ENCODE measurements around the gene GGCX. TPM values are rescaled to one million over a fixed set of nuclear protein-coding genes. Genes with fewer than 3 reads are reported as not detected.

Gene GGCX
- total and polyA plus RNA-seq, 2 of the 13 experiments (the other 11 are each of a cell fraction or from before 2014, with no cell fraction given): 72.5 to 103 TPM

DNA sequence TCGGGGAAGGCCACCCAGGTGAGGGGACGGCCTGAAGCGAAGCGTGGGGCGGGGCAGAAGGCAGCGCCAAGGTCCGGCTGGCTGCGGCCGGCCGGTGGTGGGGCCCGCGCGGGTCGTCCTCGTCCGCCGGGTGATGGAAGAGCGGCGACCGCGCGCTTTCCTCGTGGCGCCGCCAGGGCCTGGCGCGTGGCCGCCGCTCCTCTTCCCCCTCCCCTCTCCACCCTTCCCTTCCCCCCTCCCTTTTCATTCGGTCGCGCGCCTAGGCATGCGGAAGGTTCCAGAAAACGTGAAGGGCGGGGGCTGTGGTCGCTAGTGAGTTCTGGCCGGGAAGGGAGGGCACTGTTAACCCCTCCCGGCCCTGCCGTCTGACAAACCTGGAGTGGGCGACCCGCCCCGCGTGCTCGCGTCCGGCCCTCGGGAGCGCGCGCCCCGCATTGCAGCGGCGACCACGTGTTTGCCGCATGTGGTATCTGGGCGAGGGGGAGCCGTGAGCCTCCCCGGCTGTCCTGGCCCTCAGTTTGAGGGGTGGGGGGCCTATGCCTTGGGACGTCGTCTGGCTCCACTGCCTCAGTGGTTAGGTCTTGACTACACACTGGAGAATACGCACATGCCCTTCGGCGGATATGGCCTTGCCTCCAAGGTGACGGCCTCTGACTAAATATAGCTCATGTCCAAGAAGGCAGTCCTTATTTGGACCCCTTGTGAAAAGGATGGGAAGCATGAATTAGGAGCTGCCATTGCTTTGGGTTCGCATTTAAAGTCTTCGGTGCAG lies 21.7 kb downstream of the GGCX start (continued):
- TF ChIP-seq, protein P1, sequence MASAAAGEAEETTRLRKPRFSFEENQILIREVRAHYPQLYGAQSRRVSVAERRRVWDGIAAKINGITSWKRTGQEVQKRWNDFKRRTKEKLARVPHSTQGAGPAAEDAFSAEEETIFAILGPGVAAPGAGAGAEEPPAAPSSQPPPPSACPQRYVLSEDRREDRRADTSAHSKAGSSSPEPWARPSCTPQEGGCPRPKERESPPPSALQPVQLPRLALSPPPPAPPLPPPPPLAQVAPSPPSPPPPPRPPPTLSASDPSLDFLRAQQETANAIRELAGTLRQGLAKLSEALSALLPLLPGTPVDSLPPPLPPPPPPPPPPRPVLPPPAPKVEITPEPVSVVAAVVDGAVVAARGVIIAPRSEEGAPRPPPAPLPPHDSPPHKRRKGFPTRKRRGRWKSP (CRISPR knock-in tag; IDR thresholded peaks at IDR 0.05): no peak; the same call in 1 of the 2 replicates
- TF ChIP-seq, protein P2, sequence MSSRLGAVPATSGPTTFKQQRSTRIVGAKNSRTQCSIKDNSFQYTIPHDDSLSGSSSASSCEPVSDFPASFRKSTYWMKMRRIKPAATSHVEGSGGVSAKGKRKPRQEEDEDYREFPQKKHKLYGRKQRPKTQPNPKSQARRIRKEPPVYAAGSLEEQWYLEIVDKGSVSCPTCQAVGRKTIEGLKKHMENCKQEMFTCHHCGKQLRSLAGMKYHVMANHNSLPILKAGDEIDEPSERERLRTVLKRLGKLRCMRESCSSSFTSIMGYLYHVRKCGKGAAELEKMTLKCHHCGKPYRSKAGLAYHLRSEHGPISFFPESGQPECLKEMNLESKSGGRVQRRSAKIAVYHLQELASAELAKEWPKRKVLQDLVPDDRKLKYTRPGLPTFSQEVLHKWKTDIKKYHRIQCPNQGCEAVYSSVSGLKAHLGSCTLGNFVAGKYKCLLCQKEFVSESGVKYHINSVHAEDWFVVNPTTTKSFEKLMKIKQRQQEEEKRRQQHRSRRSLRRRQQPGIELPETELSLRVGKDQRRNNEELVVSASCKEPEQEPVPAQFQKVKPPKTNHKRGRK (CRISPR knock-in tag; IDR thresholded peaks at IDR 0.05): no peak
- peak; percentile 51 for TF ChIP-seq ETV5 (CRISPR knock-in tag; IDR thresholded peaks at IDR 0.05; ENCODE audit: borderline replicate concordance)
- TF ChIP-seq PHF20 (CRISPR knock-in tag; IDR thresholded peaks at IDR 0.05): peak; percentile 34; the same call in 1 of the 2 replicates
- TF ChIP-seq TARDBP (CRISPR knock-in tag; IDR thresholded peaks at IDR 0.05): no peak; the same call in 1 of the 2 replicates
- no peak for TF ChIP-seq ZFAT (CRISPR knock-in tag; conservative IDR thresholded peaks at IDR 0.05)
- no peak for TF ChIP-seq ZNF775 (CRISPR knock-in tag; IDR thresholded peaks at IDR 0.05; ENCODE audit: borderline replicate concordance)
- peak; percentile 53; the same call in 1 of the 2 replicates for TF ChIP-seq NCOA1 (CRISPR knock-in tag; IDR thresholded peaks at IDR 0.05)
- TF ChIP-seq, protein P3, sequence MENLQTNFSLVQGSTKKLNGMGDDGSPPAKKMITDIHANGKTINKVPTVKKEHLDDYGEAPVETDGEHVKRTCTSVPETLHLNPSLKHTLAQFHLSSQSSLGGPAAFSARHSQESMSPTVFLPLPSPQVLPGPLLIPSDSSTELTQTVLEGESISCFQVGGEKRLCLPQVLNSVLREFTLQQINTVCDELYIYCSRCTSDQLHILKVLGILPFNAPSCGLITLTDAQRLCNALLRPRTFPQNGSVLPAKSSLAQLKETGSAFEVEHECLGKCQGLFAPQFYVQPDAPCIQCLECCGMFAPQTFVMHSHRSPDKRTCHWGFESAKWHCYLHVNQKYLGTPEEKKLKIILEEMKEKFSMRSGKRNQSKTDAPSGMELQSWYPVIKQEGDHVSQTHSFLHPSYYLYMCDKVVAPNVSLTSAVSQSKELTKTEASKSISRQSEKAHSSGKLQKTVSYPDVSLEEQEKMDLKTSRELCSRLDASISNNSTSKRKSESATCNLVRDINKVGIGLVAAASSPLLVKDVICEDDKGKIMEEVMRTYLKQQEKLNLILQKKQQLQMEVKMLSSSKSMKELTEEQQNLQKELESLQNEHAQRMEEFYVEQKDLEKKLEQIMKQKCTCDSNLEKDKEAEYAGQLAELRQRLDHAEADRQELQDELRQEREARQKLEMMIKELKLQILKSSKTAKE (CRISPR knock-in tag; IDR thresholded peaks at IDR 0.05; ENCODE audit: borderline replicate concordance): no peak; the same call in 1 of the 2 replicates
- TF ChIP-seq KLF13 (CRISPR knock-in tag; IDR thresholded peaks at IDR 0.05): no peak
- TF ChIP-seq, protein P4, sequence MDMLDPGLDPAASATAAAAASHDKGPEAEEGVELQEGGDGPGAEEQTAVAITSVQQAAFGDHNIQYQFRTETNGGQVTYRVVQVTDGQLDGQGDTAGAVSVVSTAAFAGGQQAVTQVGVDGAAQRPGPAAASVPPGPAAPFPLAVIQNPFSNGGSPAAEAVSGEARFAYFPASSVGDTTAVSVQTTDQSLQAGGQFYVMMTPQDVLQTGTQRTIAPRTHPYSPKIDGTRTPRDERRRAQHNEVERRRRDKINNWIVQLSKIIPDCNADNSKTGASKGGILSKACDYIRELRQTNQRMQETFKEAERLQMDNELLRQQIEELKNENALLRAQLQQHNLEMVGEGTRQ (IDR thresholded peaks at IDR 0.05; ENCODE audit: low read depth, low read length): no peak
- TF ChIP-seq, protein P4 (CRISPR knock-in tag; IDR thresholded peaks at IDR 0.05; ENCODE audit: borderline replicate concordance): peak; percentile 71
- peak; percentile 97 for TF ChIP-seq ZNF251 (CRISPR knock-in tag; IDR thresholded peaks at IDR 0.05)
- no peak for TF ChIP-seq MAF1 (CRISPR knock-in tag; IDR thresholded peaks at IDR 0.05; ENCODE audit: borderline replicate concordance)
- no peak; the same call in 1 of the 2 replicates for TF ChIP-seq ARHGAP35 (CRISPR knock-in tag; IDR thresholded peaks at IDR 0.05; ENCODE audit: borderline replicate concordance)
- TF ChIP-seq ZNF766 (CRISPR knock-in tag; IDR thresholded peaks at IDR 0.05; ENCODE audit: borderline replicate concordance): no peak; the same call in 1 of the 2 replicates
- peak; percentile 80; the same call in 1 of the 2 replicates for TF ChIP-seq HIVEP1 (CRISPR knock-in tag; IDR thresholded peaks at IDR 0.05)
- no peak for TF ChIP-seq TRIM24 (CRISPR knock-in tag; IDR thresholded peaks at IDR 0.05)
- TF ChIP-seq ZNF781 (CRISPR knock-in tag; IDR thresholded peaks at IDR 0.05; ENCODE audit: borderline replicate concordance, not compliant biosample characterization): peak; percentile 80
- TF ChIP-seq, protein P5, sequence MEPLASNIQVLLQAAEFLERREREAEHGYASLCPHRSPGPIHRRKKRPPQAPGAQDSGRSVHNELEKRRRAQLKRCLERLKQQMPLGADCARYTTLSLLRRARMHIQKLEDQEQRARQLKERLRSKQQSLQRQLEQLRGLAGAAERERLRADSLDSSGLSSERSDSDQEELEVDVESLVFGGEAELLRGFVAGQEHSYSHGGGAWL (CRISPR knock-in tag; IDR thresholded peaks at IDR 0.05): peak; percentile 95
- TF ChIP-seq ZNF749 (CRISPR knock-in tag; IDR thresholded peaks at IDR 0.05; ENCODE audit: borderline replicate concordance): peak; percentile 87

Measured in HepG2 (cell line).